ENCODE results near the gene FITM2.

FITM2 gene

GRCh38 chr20:44344723-44345122, 33.7 kb upstream of the FITM2 start:
- H3K4me3 ChIP-seq (ENCODE audit: low read length) = no peak overlapping the region
- TF ChIP-seq, protein P1, sequence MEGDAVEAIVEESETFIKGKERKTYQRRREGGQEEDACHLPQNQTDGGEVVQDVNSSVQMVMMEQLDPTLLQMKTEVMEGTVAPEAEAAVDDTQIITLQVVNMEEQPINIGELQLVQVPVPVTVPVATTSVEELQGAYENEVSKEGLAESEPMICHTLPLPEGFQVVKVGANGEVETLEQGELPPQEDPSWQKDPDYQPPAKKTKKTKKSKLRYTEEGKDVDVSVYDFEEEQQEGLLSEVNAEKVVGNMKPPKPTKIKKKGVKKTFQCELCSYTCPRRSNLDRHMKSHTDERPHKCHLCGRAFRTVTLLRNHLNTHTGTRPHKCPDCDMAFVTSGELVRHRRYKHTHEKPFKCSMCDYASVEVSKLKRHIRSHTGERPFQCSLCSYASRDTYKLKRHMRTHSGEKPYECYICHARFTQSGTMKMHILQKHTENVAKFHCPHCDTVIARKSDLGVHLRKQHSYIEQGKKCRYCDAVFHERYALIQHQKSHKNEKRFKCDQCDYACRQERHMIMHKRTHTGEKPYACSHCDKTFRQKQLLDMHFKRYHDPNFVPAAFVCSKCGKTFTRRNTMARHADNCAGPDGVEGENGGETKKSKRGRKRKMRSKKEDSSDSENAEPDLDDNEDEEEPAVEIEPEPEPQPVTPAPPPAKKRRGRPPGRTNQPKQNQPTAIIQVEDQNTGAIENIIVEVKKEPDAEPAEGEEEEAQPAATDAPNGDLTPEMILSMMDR (IDR thresholded peaks at IDR 0.05; ENCODE audit: insufficient read depth, low read depth, low read length, missing control alignments) = no peak
- DNase-seq (ENCODE audit: low read depth) = no peak

DNA sequence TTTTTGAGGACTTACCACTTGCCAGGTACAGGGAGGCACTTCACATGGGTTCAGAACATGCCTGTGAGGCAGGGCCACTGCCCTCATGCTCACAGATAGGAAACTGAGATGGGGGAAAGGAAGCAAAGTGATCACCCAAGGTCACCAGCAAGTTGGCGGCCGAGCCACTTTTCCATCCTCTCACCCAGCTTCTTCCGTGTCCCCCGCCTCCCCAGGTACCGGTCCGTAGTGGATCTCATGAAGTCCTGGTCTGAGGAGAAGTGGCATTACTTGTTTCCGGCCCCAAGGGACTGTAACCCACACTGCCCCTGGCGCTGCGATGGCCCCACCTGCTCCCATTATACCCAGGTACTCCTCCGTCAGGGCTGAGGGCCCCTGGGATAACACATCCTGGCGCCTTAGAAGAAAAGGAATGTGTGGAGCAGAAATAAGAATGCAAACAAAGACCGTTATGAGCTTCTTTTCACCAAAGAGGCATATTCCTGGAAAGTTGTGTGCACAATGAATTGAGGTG, 32.2 kb upstream of the FITM2 start:
- no peak overlapping the region for H3K4me3 ChIP-seq (ENCODE audit: low read length)
- TF ChIP-seq, protein P1 (IDR thresholded peaks at IDR 0.05; ENCODE audit: insufficient read depth, low read depth, low read length, missing control alignments) = no peak
- DNase-seq (ENCODE audit: low read depth) = no peak

DNA sequence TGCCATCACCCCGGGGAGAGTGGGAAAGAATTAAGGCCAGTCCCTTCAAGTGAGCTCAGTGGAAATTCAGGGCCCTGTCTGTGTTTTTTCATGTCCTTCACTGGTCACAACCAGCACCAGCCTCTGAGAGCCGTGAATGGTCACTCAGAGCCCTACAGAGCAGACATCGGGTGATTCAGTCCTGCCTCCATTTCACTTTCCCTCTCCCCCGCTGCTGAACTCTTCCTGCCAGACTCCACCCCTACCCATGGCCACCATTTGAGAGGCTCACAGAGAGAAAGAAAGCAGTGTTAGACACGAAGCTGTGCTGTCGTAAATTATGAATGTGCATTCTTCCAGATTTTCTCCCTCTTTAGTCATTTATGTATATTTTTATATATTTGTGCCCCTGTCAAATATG, 31.2 kb upstream of the FITM2 start:
- no peak for DNase-seq (ENCODE audit: low read depth)
- no peak overlapping the region for H3K4me3 ChIP-seq (ENCODE audit: low read length)
- TF ChIP-seq, protein P1 (IDR thresholded peaks at IDR 0.05; ENCODE audit: insufficient read depth, low read depth, low read length, missing control alignments) = no peak

- TF ChIP-seq, protein P1 (IDR thresholded peaks at IDR 0.05; ENCODE audit: insufficient read depth, low read depth, low read length, missing control alignments) = no peak
- H3K4me3 ChIP-seq (ENCODE audit: low read length) = no peak within 1 kb of the TSS
- DNase-seq (ENCODE audit: low read depth) = no peak
These were observed 25.9 kb upstream of the FITM2 start, which contains the start of gene R3HDML for GRCh38 chr20:44336725-44337380. TSS of gene R3HDML (plus strand) at chr20:44337043. CDS start at chr20:44337158, 115 bp downstream.

- H3K4me3 ChIP-seq (ENCODE audit: low read length) = no peak overlapping the region
- DNase-seq (ENCODE audit: low read depth) = no peak
- TF ChIP-seq, protein P1 (IDR thresholded peaks at IDR 0.05; ENCODE audit: insufficient read depth, low read depth, low read length, missing control alignments) = no peak
These were observed 25.1 kb upstream of the FITM2 start for GRCh38 chr20:44336086-44336485.

DNA sequence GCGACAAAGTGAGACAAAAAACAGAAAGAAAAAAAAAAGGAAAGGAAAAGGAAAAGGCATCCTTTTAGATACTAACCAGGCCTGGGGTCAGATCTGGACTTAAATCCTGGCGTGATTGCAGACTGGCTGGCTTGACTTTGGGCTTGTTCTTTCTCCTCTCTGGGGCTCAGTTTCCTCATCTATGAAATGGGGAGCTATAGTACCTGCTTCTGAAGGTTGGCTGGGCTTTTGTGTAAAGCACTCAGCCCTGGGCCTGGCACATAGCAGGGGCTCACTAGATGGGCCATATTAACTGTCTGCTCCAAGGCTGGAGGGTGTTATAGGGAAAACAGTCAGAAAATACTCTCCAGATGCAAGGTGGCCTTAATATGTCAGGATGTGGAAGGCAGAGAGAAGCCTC, 24.7 kb upstream of the FITM2 start:
- DNase-seq (ENCODE audit: low read depth) = no peak
- TF ChIP-seq, protein P1 (IDR thresholded peaks at IDR 0.05; ENCODE audit: insufficient read depth, low read depth, low read length, missing control alignments) = no peak
- H3K4me3 ChIP-seq (ENCODE audit: low read length) = no peak overlapping the region

DNA sequence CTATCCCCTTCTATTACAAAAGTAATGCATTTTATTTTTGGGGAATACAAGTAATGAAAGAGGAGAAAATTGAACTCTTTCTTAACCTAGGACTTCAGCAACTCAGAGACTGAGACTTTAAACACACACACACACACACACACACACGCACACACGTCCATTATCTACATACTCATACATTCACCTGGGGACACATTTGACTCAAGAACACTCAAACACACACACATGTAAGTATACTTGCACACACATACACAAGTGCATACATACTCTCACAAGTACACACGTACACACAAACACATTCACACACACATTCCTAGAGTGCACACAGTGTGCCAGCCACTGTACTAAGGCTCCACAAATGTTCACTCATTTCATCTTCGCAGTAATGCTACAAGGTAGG, 23.7 kb upstream of the FITM2 start:
- no peak for DNase-seq (ENCODE audit: low read depth)
- TF ChIP-seq, protein P1 (IDR thresholded peaks at IDR 0.05; ENCODE audit: insufficient read depth, low read depth, low read length, missing control alignments) = no peak
- H3K4me3 ChIP-seq (ENCODE audit: low read length) = no peak overlapping the region

Measured in epithelial cell of esophagus (primary cell).